HG03558 (cell line): Measurements from ENCODE around the gene ARHGEF1.
"Not testable (repeated sequence)": the region's sequence is repeated elsewhere in the genome, so short reads cannot be mapped to it uniquely, and the experiment has no call there.

Source experiments
- ATAC-seq: cut with Tn5 transposase; IDR thresholded peaks from one replicate; pipeline ENCODE4 v1.9.1; 2021; ENCODE audit warnings: moderate number of reproducible peaks; ENCODE audit not compliant: unreplicated experiment; ENCODE audit errors: extremely low read depth

The ARHGEF1 gene

GRCh38 chr19:41903193-41903953 is 20.4 kb downstream of the ARHGEF1 start:
- ATAC-seq, result no peak

- no peak for ATAC-seq
Measured at GRCh38 chr19:41904118-41904870, 21.3 kb downstream of the ARHGEF1 start.

- ATAC-seq, result no peak
Measured at GRCh38 chr19:41905273-41906002, 22.5 kb downstream of the ARHGEF1 start.

- ATAC-seq, result no peak
Measured at GRCh38 chr19:41906271-41906670, 23.3 kb downstream of the ARHGEF1 start.

GRCh38 chr19:41906916-41907680 is 24.1 kb downstream of the ARHGEF1 start:
- no peak for ATAC-seq

GRCh38 chr19:41907994-41908615 is 25.1 kb downstream of the ARHGEF1 start:
- no peak for ATAC-seq

GRCh38 chr19:41908724-41909464 is 25.9 kb downstream of the ARHGEF1 start:
- ATAC-seq, result no peak

- no peak for ATAC-seq
Measured at GRCh38 chr19:41909706-41910105, 26.7 kb downstream of the ARHGEF1 start.

GRCh38 chr19:41910240-41910991 is 27.4 kb downstream of the ARHGEF1 start:
- ATAC-seq, result no peak

GRCh38 chr19:41910992-41911888 is 28.3 kb downstream of the ARHGEF1 start:
- no peak for ATAC-seq

GRCh38 chr19:41911889-41912731 is 29.1 kb downstream of the ARHGEF1 start:
- ATAC-seq, result no peak

GRCh38 chr19:41912899-41913537 is 30.0 kb downstream of the ARHGEF1 start:
- no peak for ATAC-seq

- no peak for ATAC-seq
Measured at GRCh38 chr19:41913538-41914423, 30.8 kb downstream of the ARHGEF1 start.

- not testable (repeated sequence) for ATAC-seq
Measured at GRCh38 chr19:41914424-41914834, 31.4 kb downstream of the ARHGEF1 start.
